ENCODE data around the gene TMPRSS4. TPM values are rescaled to one million over a fixed set of nuclear protein-coding genes. Genes with fewer than 3 reads are reported as not detected.

The TMPRSS4 gene
- polyA plus RNA-seq, 3 donors, result not detected

- H3K36me3 ChIP-seq (replicated peaks in 1 of 2; ENCODE audit: control insufficient read depth in 1 of 2, insufficient read depth in 2 of 2, low read length in 2 of 2), result no peaks in the 10 kb centered on the region
- H2AFZ ChIP-seq (ENCODE audit: insufficient read depth, low read depth, low read length, poor library complexity, severe bottlenecking), result no peak overlapping the region
- peak overlapping the region in 1 of 2 donors; percentile 29 for H3K4me3 Mint-ChIP-seq
- H3K27me3 Mint-ChIP-seq (ENCODE audit: low read depth in 3 of 3), result peaks cover 3 to 7% (median 5%) of the 10 kb centered on the region in 3 donors
- peak overlapping the region in 5 of 7 donors; percentile 63 to 92 (median 80) for H3K27ac Mint-ChIP-seq
- H3K27me3 ChIP-seq (ENCODE audit: control insufficient read depth in 2 of 2, insufficient read depth in 2 of 2, low read length in 2 of 2), result no peaks in the 10 kb centered on the region
- no peaks in the 10 kb centered on the region for H4K20me1 ChIP-seq (ENCODE audit: insufficient read depth, low read length)
- H3K4me3 ChIP-seq (replicated peaks in 1 of 3; ENCODE audit: low read depth in 2 of 3, low read length in 3 of 3), result peak overlapping the region in 1 of 3 experiments; percentile 6
- peaks cover 21 to 26% of the 10 kb centered on the region in 2 donors for H3K4me1 ChIP-seq (ENCODE audit: control insufficient read depth in 1 of 2, insufficient read depth in 2 of 2, low read length in 2 of 2)
- intact Hi-C loops (cut with micrococcal nuclease), result loop anchor here in 1 of 2 donors (1.0 kb wide), 1 partner anchor 13 kb away; no protein-coding TSS in a partner anchor
- H3K9ac ChIP-seq (ENCODE audit: insufficient read depth, low read length, poor library complexity, severe bottlenecking), result no peak overlapping the region
- peak overlapping the region; percentile 30 for H3K4me2 ChIP-seq (replicated peaks; ENCODE audit: extremely low read depth, low read length, poor library complexity, severe bottlenecking)
- H3K36me3 Mint-ChIP-seq, result no peaks in the 10 kb centered on the region
- 81% methylated on average over 5 of the region's 6 CpGs for WGBS (ENCODE audit: insufficient coverage)
- peaks cover 29% of the 10 kb centered on the region for H3K4me1 Mint-ChIP-seq
- no peaks in the 10 kb centered on the region for H3K9me3 ChIP-seq (replicated peaks in 1 of 2; ENCODE audit: control insufficient read depth in 1 of 2, insufficient read depth in 1 of 2, low read length in 2 of 2)
- peak overlapping the region in 1 of 2 donors; percentile 10 for H3K27ac ChIP-seq (ENCODE audit: low read depth in 1 of 2, low read length in 2 of 2)
- H3K79me2 ChIP-seq (ENCODE audit: insufficient read depth, low read length), result no peaks in the 10 kb centered on the region
- peak; percentile 28 to 47 (median 45) for DNase-seq
- peaks cover 0 to 3% (median 0%) of the 10 kb centered on the region in 7 donors for H3K9me3 Mint-ChIP-seq
- TF ChIP-seq CTCF (IDR thresholded peaks at IDR 0.05), result no peak
These were observed 52.7 kb downstream of the TMPRSS4 start for GRCh38 chr11:118129471-118130172.

GRCh38 chr11:118132385-118133151 is 55.7 kb downstream of the TMPRSS4 start:
- no peak overlapping the region for H3K9ac ChIP-seq (ENCODE audit: insufficient read depth, low read length, poor library complexity, severe bottlenecking)
- H3K9me3 ChIP-seq (replicated peaks in 1 of 2; ENCODE audit: control insufficient read depth in 1 of 2, insufficient read depth in 1 of 2, low read length in 2 of 2), result no peaks in the 10 kb centered on the region
- H3K27me3 Mint-ChIP-seq (ENCODE audit: low read depth in 3 of 3), result peaks cover 2 to 9% (median 8%) of the 10 kb centered on the region in 3 donors
- H3K4me1 ChIP-seq (ENCODE audit: control insufficient read depth in 1 of 2, insufficient read depth in 2 of 2, low read length in 2 of 2), result peaks cover 21 to 26% of the 10 kb centered on the region in 2 donors
- no peak overlapping the region for H2AFZ ChIP-seq (ENCODE audit: insufficient read depth, low read depth, low read length, poor library complexity, severe bottlenecking)
- no peaks in the 10 kb centered on the region for H4K20me1 ChIP-seq (ENCODE audit: insufficient read depth, low read length)
- peaks cover 29% of the 10 kb centered on the region for H3K4me1 Mint-ChIP-seq
- H3K4me2 ChIP-seq (replicated peaks; ENCODE audit: extremely low read depth, low read length, poor library complexity, severe bottlenecking), result no peak overlapping the region
- H3K36me3 Mint-ChIP-seq, result no peaks in the 10 kb centered on the region
- TF ChIP-seq CTCF (IDR thresholded peaks at IDR 0.05), result no peak
- H3K4me3 ChIP-seq (replicated peaks in 1 of 3; ENCODE audit: low read depth in 2 of 3, low read length in 3 of 3), result no peak overlapping the region
- no peak overlapping the region for H3K27ac ChIP-seq (ENCODE audit: low read depth in 1 of 2, low read length in 2 of 2)
- no peaks in the 10 kb centered on the region for H3K36me3 ChIP-seq (replicated peaks in 1 of 2; ENCODE audit: control insufficient read depth in 1 of 2, insufficient read depth in 2 of 2, low read length in 2 of 2)
- no peak overlapping the region for H3K27ac Mint-ChIP-seq
- intact Hi-C loops (cut with micrococcal nuclease), result no loop called here
- H3K79me2 ChIP-seq (ENCODE audit: insufficient read depth, low read length), result no peaks in the 10 kb centered on the region
- no peak overlapping the region for H3K4me3 Mint-ChIP-seq
- DNase-seq, result no peak
- peaks cover 0 to 2% (median 0%) of the 10 kb centered on the region in 7 donors for H3K9me3 Mint-ChIP-seq
- WGBS (ENCODE audit: insufficient coverage), result 87% methylated on average over 8 of the region's 15 CpGs
- H3K27me3 ChIP-seq (ENCODE audit: control insufficient read depth in 2 of 2, insufficient read depth in 2 of 2, low read length in 2 of 2), result no peaks in the 10 kb centered on the region

Measured in CD14-positive monocyte (primary cell).